ENCODE measurements around the gene SLC15A2.
"Not testable (repeated sequence)": the region's sequence is repeated elsewhere in the genome, so short reads cannot be mapped to it uniquely, and the experiment has no call there.

Gene SLC15A2, protein sequence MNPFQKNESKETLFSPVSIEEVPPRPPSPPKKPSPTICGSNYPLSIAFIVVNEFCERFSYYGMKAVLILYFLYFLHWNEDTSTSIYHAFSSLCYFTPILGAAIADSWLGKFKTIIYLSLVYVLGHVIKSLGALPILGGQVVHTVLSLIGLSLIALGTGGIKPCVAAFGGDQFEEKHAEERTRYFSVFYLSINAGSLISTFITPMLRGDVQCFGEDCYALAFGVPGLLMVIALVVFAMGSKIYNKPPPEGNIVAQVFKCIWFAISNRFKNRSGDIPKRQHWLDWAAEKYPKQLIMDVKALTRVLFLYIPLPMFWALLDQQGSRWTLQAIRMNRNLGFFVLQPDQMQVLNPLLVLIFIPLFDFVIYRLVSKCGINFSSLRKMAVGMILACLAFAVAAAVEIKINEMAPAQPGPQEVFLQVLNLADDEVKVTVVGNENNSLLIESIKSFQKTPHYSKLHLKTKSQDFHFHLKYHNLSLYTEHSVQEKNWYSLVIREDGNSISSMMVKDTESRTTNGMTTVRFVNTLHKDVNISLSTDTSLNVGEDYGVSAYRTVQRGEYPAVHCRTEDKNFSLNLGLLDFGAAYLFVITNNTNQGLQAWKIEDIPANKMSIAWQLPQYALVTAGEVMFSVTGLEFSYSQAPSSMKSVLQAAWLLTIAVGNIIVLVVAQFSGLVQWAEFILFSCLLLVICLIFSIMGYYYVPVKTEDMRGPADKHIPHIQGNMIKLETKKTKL

GRCh38 chr3:121894301-121894990 is at the start of gene SLC15A2:
Gene SLC15A2 (plus strand): TSS chr3:121894401. CDS start chr3:121894477, 76 bp downstream.
- no peak for DNase-seq

DNA sequence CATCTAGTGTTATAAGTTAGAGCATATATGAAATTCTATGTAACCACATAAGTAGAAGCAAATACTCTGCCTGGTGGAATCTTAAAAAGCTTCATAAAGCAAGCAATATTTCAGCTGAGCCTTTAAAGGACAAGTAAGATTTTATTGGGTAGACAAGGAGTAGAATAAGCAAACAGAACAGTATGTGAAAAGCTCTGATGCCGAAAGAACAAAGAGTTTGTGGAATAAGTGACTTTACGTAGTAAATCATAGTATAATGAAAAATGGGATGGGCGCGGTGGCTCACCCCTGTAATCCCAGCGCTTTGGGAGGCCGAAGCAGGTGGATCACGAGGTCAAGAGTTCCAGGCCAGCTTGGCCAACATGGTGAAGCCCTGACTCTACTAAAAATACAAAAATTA is 49.3 kb upstream of the SLC15A2 start:
- no peak for DNase-seq

DNA sequence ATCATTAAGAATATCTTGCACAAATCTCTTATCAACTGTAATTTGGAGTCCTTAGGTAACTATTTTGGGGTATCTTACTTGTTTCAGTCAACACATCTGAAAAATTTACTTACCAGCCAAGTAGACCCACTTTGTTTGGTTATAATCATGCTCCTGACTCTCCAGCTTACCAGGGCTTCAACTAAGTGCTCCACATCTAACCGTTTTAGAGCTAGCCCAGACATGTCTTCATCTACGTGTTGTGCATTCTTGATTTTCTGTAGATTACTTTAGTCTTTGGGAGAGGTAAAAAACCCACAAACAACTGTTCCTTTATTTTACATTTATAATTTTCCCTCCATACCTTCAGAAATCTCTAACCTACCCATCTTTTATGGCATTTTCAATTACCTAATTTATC is 41.9 kb upstream of the SLC15A2 start:
- DNase-seq = no peak

DNA sequence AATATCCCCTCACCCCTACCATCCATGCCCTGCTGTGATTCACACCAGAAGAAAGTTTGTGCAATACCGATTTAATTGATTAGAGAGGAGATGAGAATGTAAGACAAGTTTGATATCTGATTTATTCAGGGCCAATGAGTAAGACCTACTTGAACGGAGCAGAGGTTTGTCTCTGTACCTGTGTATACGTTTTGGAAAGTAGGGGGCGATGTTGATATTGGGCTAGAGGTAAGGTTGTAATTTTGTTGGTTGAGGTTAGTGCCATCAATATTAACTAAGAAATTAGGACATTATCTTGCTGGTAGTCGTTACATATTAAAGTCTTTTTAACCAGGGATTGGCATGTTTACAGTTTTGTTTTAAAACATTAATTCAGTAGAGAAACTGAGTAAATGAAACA is 38.6 kb upstream of the SLC15A2 start:
- DNase-seq = peak; percentile 34

GRCh38 chr3:121857778-121858177 is 36.4 kb upstream of the SLC15A2 start:
- not testable (repeated sequence) for DNase-seq

DNA sequence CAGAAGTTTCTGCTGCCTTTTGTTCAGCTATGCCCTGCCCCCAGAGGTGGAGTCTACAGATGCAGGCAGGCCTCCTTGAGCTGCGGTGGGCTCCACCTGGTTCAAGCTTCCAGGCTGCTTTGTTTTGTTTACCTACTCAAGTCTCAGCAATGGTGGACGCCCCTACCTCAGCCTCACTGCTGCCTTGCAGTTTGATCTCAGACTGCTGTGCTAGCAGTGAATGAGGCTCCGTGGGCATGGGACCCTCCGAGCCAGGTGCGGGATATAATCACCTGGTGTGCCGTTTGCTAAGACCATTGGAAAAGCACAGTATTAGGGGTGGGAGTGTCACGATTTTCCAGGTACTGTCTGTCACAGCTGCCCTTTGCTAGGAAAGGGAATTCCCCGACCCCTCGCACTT is 31.0 kb upstream of the SLC15A2 start:
- not testable (repeated sequence) for DNase-seq

DNA sequence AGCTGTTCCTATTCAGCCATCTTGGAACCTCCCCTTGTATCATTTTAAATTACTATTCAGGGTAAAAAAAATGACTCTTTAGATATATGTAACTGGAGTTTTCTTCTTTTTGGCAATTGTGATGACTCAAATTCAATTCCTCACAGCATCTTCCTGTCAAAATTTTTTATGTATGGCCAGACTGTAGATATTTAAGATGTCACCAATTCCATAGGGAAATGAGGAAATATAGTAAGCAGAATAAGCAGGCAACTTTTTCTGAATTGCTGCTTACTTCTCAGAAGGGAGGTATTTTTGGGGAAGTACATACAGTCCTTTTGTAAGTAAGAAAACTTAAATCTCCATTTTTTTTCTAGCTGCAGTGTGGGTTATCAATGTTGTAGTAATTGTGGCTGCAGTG is 30.4 kb upstream of the SLC15A2 start:
- no peak for DNase-seq

DNA sequence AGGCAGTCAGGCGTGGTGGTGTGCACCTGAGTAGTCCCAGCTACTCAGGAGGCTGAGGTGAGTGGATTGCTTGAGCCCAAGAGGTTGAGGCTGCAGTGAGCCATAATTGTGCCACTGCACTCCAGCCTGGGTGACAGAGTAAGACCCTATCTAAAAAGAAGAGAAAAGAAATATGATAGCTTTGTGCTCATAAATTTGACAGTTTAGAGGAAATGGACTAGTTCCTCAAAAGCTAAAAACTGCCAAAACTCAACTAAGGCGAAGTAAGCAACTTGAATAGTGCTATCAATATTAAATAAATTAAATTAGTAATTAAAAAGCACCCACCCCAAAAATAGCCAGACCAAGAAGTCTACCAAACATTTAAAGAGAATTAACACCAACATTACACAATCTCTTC is 24.5 kb upstream of the SLC15A2 start:
- no peak for DNase-seq

DNA sequence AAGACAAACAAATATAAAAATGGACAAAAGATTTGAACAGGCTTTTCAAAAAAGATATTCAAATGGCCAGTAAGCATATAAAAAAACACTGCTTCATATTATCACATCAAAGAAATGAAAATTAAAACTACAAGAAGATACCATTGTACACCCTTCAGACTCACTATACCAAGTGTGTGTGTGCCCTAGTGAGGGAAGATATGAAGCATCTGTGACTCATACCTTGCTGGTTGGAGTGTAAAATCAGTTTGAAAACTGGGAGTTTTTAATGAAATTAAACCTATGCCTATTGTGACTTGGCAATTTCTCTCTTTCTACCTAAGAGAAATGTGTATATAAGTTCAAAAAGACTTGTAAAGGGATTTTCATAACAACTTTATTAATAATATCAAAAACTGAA is 23.5 kb upstream of the SLC15A2 start:
- DNase-seq = no peak

DNA sequence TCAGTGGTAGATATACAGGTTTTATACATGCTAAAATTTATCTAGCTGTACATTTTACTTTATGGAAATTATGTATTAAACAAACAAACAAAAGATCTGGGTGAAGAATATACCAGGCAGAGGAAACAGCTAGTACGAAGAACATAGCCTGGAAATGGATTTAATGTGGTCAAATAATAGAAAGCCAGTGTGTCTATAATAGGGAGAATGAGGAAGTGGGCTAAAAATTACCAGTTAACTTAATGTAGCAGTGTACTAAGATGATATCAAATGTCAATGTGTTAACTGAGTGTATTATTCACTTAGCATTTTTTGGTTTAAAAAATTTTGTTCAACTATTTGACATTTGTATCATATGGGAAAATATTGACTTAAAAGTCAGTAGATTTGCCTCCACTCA is 22.8 kb upstream of the SLC15A2 start:
- DNase-seq = no peak

DNA sequence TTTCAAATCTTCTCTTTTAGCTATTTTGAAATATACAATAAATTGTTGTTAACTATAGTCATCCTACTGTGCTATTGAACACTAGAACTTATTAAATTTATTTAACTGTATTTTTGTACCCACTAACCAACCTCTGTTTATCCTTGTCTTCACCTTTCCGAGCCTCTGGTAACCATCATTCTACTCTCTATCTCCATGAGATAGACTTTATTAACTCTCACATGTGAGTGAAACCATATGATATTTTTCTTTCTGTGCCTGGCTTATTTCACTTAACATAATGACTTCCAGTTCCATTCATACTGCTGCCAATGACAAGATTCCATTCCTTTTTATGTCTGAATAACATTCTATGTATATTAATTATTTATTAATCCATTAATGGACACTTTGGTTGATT is 15.8 kb upstream of the SLC15A2 start:
- DNase-seq = no peak

DNA sequence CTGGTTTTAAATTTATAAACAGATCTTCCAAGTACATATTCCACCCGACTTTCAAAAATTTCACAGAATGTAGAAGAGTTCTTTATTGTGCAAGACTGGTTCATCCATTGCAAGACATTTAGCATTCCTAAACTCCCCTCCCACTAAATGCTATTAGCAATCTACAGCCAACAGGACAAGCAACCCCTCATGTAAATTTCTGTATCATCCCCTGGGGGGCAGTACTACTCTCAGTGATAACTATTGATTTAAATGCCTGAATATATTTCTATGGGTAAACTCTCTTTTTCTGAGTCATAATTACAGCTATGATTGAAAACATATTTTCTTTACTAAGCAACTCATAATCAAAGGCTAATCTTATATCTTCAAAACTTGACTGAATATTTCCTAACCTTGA is 10.7 kb upstream of the SLC15A2 start:
- DNase-seq = no peak

DNA sequence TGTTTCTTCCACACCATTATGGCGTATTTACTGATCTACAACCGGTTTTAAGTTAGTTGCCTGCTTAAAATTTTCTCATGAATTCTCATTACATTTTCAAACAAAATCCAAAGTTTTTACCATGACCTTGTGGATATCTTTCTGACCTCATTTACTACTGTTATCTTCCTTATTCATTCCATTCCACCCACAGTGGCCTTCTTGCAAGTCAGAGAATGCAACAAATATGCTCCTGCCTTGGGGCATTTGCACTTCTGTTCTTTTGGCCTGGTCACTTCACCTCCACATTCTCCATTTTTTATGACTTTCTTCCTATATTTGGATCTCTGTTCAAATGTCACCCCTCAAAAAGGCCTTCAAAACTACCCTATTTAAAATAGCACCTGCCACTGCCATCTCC is 8.8 kb upstream of the SLC15A2 start:
- DNase-seq = no peak

DNA sequence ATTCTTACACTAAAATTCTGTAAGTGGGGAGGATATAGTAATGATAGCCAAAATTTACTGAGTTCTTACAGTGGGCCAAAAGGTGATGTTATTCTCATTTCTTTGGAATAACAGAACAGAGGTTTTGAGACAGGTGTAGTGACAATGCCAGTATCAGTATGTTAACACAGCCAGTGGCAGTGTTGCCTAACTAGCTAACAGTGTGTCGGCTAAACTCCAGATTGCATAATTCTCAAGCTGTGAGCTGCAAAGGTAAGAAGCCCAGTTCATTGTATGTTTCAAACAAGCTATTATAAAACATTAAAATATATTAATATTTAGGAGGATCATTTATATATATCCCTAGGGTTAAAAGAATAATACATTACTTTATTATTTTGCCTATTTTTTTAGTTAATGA is 920 bp downstream of the SLC15A2 start:
- DNase-seq = no peak

- no peak for DNase-seq
Measured at GRCh38 chr3:121895736-121896135, 1.5 kb downstream of the SLC15A2 start.

DNA sequence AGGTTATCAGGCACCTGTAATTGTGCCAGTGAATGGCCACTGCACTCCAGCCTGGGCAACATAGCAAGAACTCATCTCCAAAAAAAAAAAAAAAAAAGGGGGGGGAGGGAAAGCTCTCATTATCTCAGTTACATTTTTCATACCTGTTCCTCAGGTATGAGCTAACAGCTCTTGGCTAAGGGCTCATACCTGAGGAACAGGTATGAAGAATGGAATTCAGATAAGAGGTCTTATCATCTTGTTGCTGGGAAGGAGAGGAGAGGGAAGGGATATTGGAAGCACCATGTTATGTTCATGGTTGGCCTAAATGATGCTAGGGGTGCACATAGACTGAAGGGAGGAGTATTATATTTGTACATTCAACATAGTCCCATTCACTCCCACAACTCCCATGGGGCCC is 2.6 kb downstream of the SLC15A2 start:
- no peak for DNase-seq

- no peak for DNase-seq
Measured at GRCh38 chr3:121897296-121897695, 3.1 kb downstream of the SLC15A2 start.

DNA sequence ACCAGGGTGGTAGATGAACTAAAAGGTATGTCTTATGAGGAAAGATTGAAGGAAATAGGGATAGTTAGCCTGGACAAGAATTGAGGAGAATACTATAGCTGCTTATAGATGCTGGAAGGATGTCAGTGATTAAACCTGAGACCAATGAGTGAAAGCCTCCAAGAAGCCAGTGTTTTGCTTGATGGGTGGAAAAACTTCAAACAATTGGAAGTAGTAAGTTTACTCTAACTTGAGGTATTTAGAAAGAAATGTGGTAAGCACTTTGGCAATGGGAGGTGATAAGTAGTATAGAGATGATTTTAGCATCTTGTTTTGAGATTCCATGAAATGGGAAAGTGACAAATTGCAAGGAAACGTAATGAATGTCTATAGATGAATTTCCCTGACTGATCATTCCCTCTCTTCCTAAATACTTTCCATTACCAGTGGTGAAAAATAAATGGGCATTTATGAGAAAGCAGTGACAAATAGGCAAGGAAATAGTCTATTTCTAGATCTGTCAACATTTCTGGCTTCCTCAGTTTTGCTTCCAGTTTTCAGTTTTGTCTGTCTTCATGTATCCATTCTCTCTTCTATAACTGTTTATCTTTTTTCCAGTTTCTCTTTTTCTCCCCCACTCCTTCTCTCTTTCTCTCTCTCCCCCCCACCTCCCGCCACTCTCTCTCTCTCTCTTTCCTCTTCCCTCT is 19.2 kb downstream of the SLC15A2 start:
- no peak for DNase-seq

- no peak for DNase-seq
Measured at GRCh38 chr3:121914081-121914998, 20.1 kb downstream of the SLC15A2 start.

DNA sequence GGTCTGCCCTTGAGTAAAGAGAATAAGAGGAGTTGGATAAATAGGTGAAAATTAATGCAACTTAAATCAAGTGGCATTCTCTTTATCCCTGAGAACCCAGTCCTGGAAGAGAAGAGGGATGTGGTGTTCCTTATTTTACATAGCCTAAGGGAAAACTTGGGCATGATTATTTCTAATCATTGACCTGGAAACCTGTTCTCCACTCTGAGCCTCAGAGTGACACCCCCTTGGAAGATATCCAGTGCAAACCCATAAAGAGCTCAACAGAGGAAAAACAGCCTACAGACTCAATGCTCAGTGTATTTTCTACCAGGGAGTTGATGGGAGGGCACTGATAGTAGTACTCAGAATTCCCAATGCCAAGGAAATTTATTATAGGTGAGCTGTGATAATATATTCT is 22.0 kb downstream of the SLC15A2 start:
- DNase-seq = no peak

DNA sequence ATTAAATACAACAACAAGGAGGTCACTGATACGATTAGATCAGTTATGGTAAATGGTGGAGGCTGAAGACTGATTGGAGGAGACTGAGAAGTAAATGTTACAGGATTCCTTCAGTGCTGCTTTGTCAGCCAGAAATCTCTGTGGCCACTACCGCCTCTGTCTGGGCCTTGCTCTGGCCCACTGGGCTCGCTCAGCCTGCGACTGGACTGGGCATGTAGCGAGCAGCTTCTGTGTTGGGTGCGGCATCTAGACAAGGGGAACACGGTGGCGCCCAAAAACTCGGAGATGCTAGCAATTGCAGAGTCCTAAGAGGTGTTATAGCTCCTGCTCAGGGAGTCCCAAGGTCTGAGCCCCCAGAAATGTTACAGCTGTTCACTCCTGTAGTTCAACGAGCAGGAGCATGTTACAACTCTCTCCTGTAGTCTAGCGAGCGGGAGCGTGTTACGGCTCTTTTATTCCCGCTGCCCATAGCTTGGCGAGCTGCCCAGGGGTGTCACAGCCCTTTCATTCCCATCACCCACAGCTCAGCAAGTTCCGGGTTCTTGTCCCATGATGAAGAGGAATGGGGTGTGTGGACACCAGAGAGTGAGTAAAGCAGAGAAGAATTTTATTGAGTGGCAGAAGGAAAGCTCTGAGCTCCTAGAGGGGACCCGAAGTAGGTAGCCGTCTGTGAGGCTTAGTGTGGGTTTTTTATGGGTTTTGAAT is 24.7 kb downstream of the SLC15A2 start:
- DNase-seq = no peak
